K562 (cell line): ENCODE data around the gene ADAMTS14. TPM values are rescaled to one million over a fixed set of nuclear protein-coding genes. Genes with fewer than 3 reads are reported as not detected.
A peak's percentile ranks its signal among the peaks of the same experiment; 100 is the strongest.

Experiments used
- CBFB ChIP-seq: sonication (generic); formaldehyde crosslinking; IDR thresholded peaks from 2 replicates; pipeline ENCODE4 v1.4.0; 2020; ENCODE audit warnings: mild to moderate bottlenecking, missing genetic modification reagents
- CHD2 ChIP-seq: IDR thresholded peaks from 2 replicates; pipeline ENCODE4 v1.6.1; 2011; ENCODE audit warnings: low read depth, low read length
- DPF2 ChIP-seq: fragments of 450-650 bp; IDR thresholded peaks from 2 replicates; pipeline ENCODE4 v1.6.1; 2016
- E2F8 ChIP-seq: fragments of 450-650 bp; IDR thresholded peaks from 2 replicates; pipeline ENCODE4 v1.7.1; 2018; ENCODE audit warnings: mild to moderate bottlenecking, low read depth; ENCODE audit not compliant: partially characterized antibody
- ELK3 ChIP-seq: fragments of 450-650 bp; formaldehyde crosslinking; IDR thresholded peaks from 2 replicates; pipeline ENCODE4 v1.4.0; 2020; ENCODE audit warnings: mild to moderate bottlenecking
- FOXP4 ChIP-seq: sonication (generic); formaldehyde crosslinking; IDR thresholded peaks from 2 replicates; pipeline ENCODE4 v1.8.0; 2022; ENCODE audit warnings: mild to moderate bottlenecking, missing genetic modification reagents, borderline replicate concordance
- KLF10 ChIP-seq: fragments of 250-450 bp; sonication (Bioruptor Pico); IDR thresholded peaks from 2 replicates; pipeline ENCODE4 v1.6.1; 2021; ENCODE audit warnings: matching md5 sums
- MCM3 ChIP-seq: fragments of 450-650 bp; IDR thresholded peaks from 2 replicates; pipeline ENCODE4 v1.6.1; 2016
- POLR2AphosphoS2 ChIP-seq: IDR thresholded peaks from 2 replicates; pipeline ENCODE4 v1.6.1; 2012; ENCODE audit warnings: low read length, improper control_type of control experiment
- SMARCA5 ChIP-seq: fragments of 450-650 bp; IDR thresholded peaks from 2 replicates; pipeline ENCODE4 v1.6.1; 2016
- SP1 ChIP-seq: sonication (generic); formaldehyde crosslinking; IDR thresholded peaks from 2 replicates; pipeline ENCODE4 v1.8.1; 2022; ENCODE audit warnings: mild to moderate bottlenecking, missing genetic modification reagents
- TCF15 ChIP-seq: fragments of 250-450 bp; sonication (Bioruptor Pico); IDR thresholded peaks from 2 replicates; pipeline ENCODE4 v1.8.0; 2022; ENCODE audit warnings: moderate library complexity, mild to moderate bottlenecking, inconsistent platforms
- ZNF507 ChIP-seq: conservative IDR thresholded peaks from 2 replicates; pipeline ENCODE4 v1.6.1; 2017; ENCODE audit warnings: missing genetic modification characterization, missing compliant biosample characterization
- ZNF518B ChIP-seq: fragments of 250-450 bp; sonication (Bioruptor Pico); IDR thresholded peaks from 2 replicates; pipeline ENCODE4 v1.5.0; 2021; ENCODE audit warnings: mild to moderate bottlenecking, moderate library complexity
- ZNF639 ChIP-seq, 2 experiments: fragments of 200-800 bp in 1 of 2; sonication (Bioruptor generic) in 1 of 2; sonication (generic) in 1 of 2; formaldehyde crosslinking in 1 of 2; IDR thresholded peaks in 1 of 2; conservative IDR thresholded peaks in 1 of 2; 2 replicates each; pipeline versions ENCODE4 v1.5.0 to v1.6.1; 2016 to 2020; ENCODE audit warnings: missing compliant biosample characterization in 1 of 2, missing genetic modification characterization in 1 of 2, missing genetic modification reagents in 1 of 2
- polyA plus RNA-seq, 8 experiments: library from polyadenylated mRNA; depleted of rRNA in 4 of 8; stranded (reverse) in 5 of 8; unstranded in 3 of 8; fragments of >200 nt; fragmentation: Nextera tagmentation in 2 of 8; fragmentation: Illumina TruSeq in 1 of 8; extraction: Ambion mirVana in 2 of 8; extraction: Trizol in 1 of 8; gene quantifications; 2 replicates each; pipeline versions ENCODE4 v1.2.1 to v1.2.3, GENCODE V29; 2011 to 2014; ENCODE audit warnings: inconsistent platforms in 1 of 8, missing spikeins in 1 of 8
- total RNA-seq, 7 experiments: library from RNA; depleted of rRNA in 6 of 7; stranded (reverse); fragments of >200 nt in 6 of 7; fragmentation: Illumina TruSeq in 2 of 7; extraction: Trizol in 2 of 7; gene quantifications; 2 replicates each; pipeline versions ENCODE4 v1.2.1 to v1.2.3, GENCODE V29; 2011 to 2021; ENCODE audit warnings: low replicate concordance in 1 of 7

Gene ADAMTS14
- total and polyA plus RNA-seq, 9 of the 15 experiments (the other 6 are each of a cell fraction or from before 2014, with no cell fraction given) = 0.04 to 37.4 (median 15.9) TPM

GRCh38 chr10:70668454-70668970, 3.8 kb upstream of the ADAMTS14 start (continued):
- TF ChIP-seq ZNF639 (CRISPR knock-in tag; conservative IDR thresholded peaks at IDR 0.05 in 1 of 2, IDR thresholded peaks at IDR 0.05 in 1 of 2) = no peak; a peak in 1 of 4 replicates
- 0 out of 2 replicates have a peak, but pooled peaks have one; percentile 55 for TF ChIP-seq ELK3 (CRISPR knock-in tag)
- TF ChIP-seq CHD2 = no peak
- no peak for TF ChIP-seq KLF10 (CRISPR knock-in tag)
- TF ChIP-seq FOXP4 (CRISPR knock-in tag) = no peak
- TF ChIP-seq POLR2AphosphoS2 = no peak
- TF ChIP-seq MCM3 = no peak
- no peak for TF ChIP-seq E2F8
- TF ChIP-seq SMARCA5 = peak; percentile 36; the same call in 1 of the 2 replicates
- TF ChIP-seq ZNF507 = no peak
- TF ChIP-seq SP1 (CRISPR knock-in tag) = 0 out of 2 replicates have a peak, but pooled peaks have one; percentile 11
- TF ChIP-seq ZNF518B (CRISPR knock-in tag) = 0 out of 2 replicates have a peak, but pooled peaks have one; percentile 51
- peak; percentile 69; the same call in 1 of the 2 replicates for TF ChIP-seq TCF15
- TF ChIP-seq CBFB (CRISPR knock-in tag) = no peak
- TF ChIP-seq DPF2 = peak; percentile 82
